H1 (cell line): ENCODE data around the gene ABITRAM. TPM values are rescaled to one million over a fixed set of nuclear protein-coding genes. Genes with fewer than 3 reads are reported as not detected.

Experiments used
- CTCF ChIA-PET: fragments of 300-600 bp; sonication (Branson Sonifier 250); formaldehyde crosslinking; loops from one replicate; lab custom pipeline; 2021; ENCODE audit not compliant: partially characterized antibody; lab: Charles Lee
- POLR2A ChIA-PET: fragments of 300-600 bp; sonication (Branson Sonifier 250); formaldehyde crosslinking; loops from one replicate; lab custom pipeline; 2021; ENCODE audit warnings: inconsistent platforms; ENCODE audit not compliant: partially characterized antibody; lab: Charles Lee
- DNase-seq, 2 experiments: peaks; one replicate each; pipeline versions ENCODE4 v3.0.0 to v3.0.0-alpha.2; 2010 to 2022; ENCODE audit warnings: low spot score in 2 of 2, low read depth in 1 of 2, mixed read lengths in 1 of 2
- FAIRE-seq: peaks from 2 replicates; lab custom pipeline; 2011; peaks lifted over from hg19 to GRCh38; lab: Jason Lieb, UNC
- H2AFZ ChIP-seq: 2 replicates; pipeline ENCODE4 v1.8.1; 2012; ENCODE audit warnings: low read length, inconsistent platforms
- H2AK5ac ChIP-seq: 2 replicates; pipeline ENCODE4 v1.6.1; 2013; ENCODE audit warnings: low read depth, low read length
- H2BK120ac ChIP-seq: replicated peaks from 2 replicates; pipeline ENCODE3; 2013; ENCODE audit warnings: low read depth, low read length, inconsistent platforms
- H2BK12ac ChIP-seq: 2 replicates; pipeline ENCODE4 v1.6.1; 2013; ENCODE audit warnings: low read depth, low read length
- H2BK15ac ChIP-seq: 2 replicates; pipeline ENCODE4 v1.6.1; 2013; ENCODE audit warnings: low read length
- H2BK20ac ChIP-seq: 2 replicates; pipeline ENCODE4 v1.6.1; 2013; ENCODE audit warnings: low read length
- H2BK5ac ChIP-seq: 2 replicates; pipeline ENCODE4 v1.6.1; 2013; ENCODE audit warnings: low read depth, low read length
- H3K14ac ChIP-seq: 2 replicates; pipeline ENCODE4 v1.6.1; 2013; ENCODE audit warnings: inconsistent platforms; ENCODE audit not compliant: insufficient read length
- H3K18ac ChIP-seq: 2 replicates; pipeline ENCODE4 v1.6.1; 2013; ENCODE audit warnings: low read length; ENCODE audit errors: extremely low read depth
- H3K23ac ChIP-seq: 2 replicates; pipeline ENCODE4 v1.6.1; 2013; ENCODE audit warnings: inconsistent platforms; ENCODE audit not compliant: insufficient read length
- H3K23me2 ChIP-seq: 2 replicates; pipeline ENCODE4 v1.6.1; 2013; ENCODE audit warnings: low read depth, low read length
- H3K27ac ChIP-seq: 2 replicates; pipeline ENCODE4 v1.6.1; 2011; ENCODE audit warnings: low read depth, low read length, inconsistent platforms
- H3K27me3 ChIP-seq, 4 experiments: replicated peaks in 1 of 4; 1 replicate in 1 of 4; 2 replicates in 3 of 4; pipeline versions ENCODE4 v1.6.1 to v1.8.1; 2011 to 2013; ENCODE audit warnings: low read length in 3 of 4, mild to moderate bottlenecking in 3 of 4, inconsistent platforms in 2 of 4, mixed read lengths in 2 of 4, moderate library complexity in 1 of 4; ENCODE audit not compliant: control insufficient read depth in 3 of 4, insufficient read depth in 3 of 4; ENCODE audit errors: extremely low read depth in 1 of 4
- H3K36me3 ChIP-seq, 4 experiments: 2 replicates each; pipeline versions ENCODE4 v1.6.1 to v1.8.1; 2011 to 2013; ENCODE audit warnings: mild to moderate bottlenecking in 4 of 4, low read length in 3 of 4, moderate library complexity in 2 of 4, control low read depth in 1 of 4, inconsistent platforms in 1 of 4; ENCODE audit not compliant: insufficient read depth in 4 of 4, control insufficient read depth in 2 of 4
- H3K4ac ChIP-seq: replicated peaks from 2 replicates; pipeline ENCODE3; 2013; ENCODE audit warnings: low read length, low read depth, mixed read lengths, inconsistent platforms; ENCODE audit not compliant: insufficient read length
- H3K4me1 ChIP-seq, 4 experiments: replicated peaks in 1 of 4; 1 replicate in 1 of 4; 2 replicates in 3 of 4; pipeline versions ENCODE4 v1.6.1 to v1.8.1; 2011 to 2013; ENCODE audit warnings: low read length in 3 of 4, inconsistent platforms in 2 of 4, mixed read lengths in 1 of 4; ENCODE audit not compliant: insufficient read depth in 4 of 4, control insufficient read depth in 3 of 4
- H3K4me2 ChIP-seq, 2 experiments: 2 replicates each; pipeline versions ENCODE4 v1.6.1 to v1.8.1; 2011 to 2013; ENCODE audit warnings: low read depth in 2 of 2, low read length in 2 of 2, control low read depth in 1 of 2, inconsistent platforms in 1 of 2, mild to moderate bottlenecking in 1 of 2; ENCODE audit not compliant: insufficient read depth in 1 of 2
- H3K4me3 ChIP-seq, 4 experiments: fragments of 200-600, 300-600 bp in 1 of 4; sonication (generic), shearing (Covaris generic), sonication (Bioruptor Twin) in 1 of 4; 2 replicates each; pipeline versions ENCODE4 v1.5.1 to v1.8.1; 2011 to 2016; ENCODE audit warnings: low read length in 4 of 4, low read depth in 3 of 4, control low read depth in 2 of 4, inconsistent platforms in 2 of 4, mild to moderate bottlenecking in 2 of 4, mixed read lengths in 1 of 4, moderate library complexity in 1 of 4; ENCODE audit not compliant: insufficient read depth in 2 of 4; ENCODE audit errors: extremely low read depth in 1 of 4
- H3K56ac ChIP-seq: replicated peaks from 2 replicates; pipeline ENCODE3; 2013; ENCODE audit warnings: low read depth, mild to moderate bottlenecking, mixed read lengths, low read length, inconsistent platforms; ENCODE audit not compliant: insufficient read length
- H3K79me1 ChIP-seq: 2 replicates; pipeline ENCODE4 v1.6.1; 2013; ENCODE audit warnings: low read depth, low read length, control low read depth
- H3K79me2 ChIP-seq, 2 experiments: 2 replicates each; pipeline versions ENCODE4 v1.6.1 to v1.8.1; 2012 to 2013; ENCODE audit warnings: low read length in 2 of 2, mild to moderate bottlenecking in 2 of 2, inconsistent platforms in 1 of 2; ENCODE audit not compliant: insufficient read depth in 2 of 2, control insufficient read depth in 1 of 2
- H3K9ac ChIP-seq, 4 experiments: replicated peaks in 1 of 4; 1 replicate in 1 of 4; 2 replicates in 3 of 4; pipeline versions ENCODE4 v1.6.1 to v1.8.1; 2011 to 2013; ENCODE audit warnings: low read depth in 3 of 4, low read length in 3 of 4, control low read depth in 2 of 4, mild to moderate bottlenecking in 2 of 4, moderate library complexity in 2 of 4, inconsistent platforms in 1 of 4; ENCODE audit errors: extremely low read depth in 1 of 4
- H3K9me3 ChIP-seq, 2 experiments: 2 replicates each; pipeline versions ENCODE4 v1.6.1 to v1.8.1; 2012 to 2013; ENCODE audit warnings: mild to moderate bottlenecking in 2 of 2, moderate library complexity in 2 of 2, control low read depth in 1 of 2, inconsistent platforms in 1 of 2, low read depth in 1 of 2, low read length in 1 of 2, mixed read lengths in 1 of 2; ENCODE audit not compliant: insufficient read depth in 2 of 2
- H4K20me1 ChIP-seq, 2 experiments: replicated peaks in 1 of 2; 2 replicates each; pipeline versions ENCODE3 to v1.8.1; 2011 to 2013; ENCODE audit warnings: inconsistent platforms in 2 of 2, low read length in 2 of 2, mild to moderate bottlenecking in 1 of 2; ENCODE audit not compliant: insufficient read depth in 2 of 2, control insufficient read depth in 1 of 2
- H4K5ac ChIP-seq: 2 replicates; pipeline ENCODE4 v1.6.1; 2013; ENCODE audit warnings: low read length, low read depth, mixed read lengths, inconsistent platforms; ENCODE audit not compliant: insufficient read length
- H4K8ac ChIP-seq: 2 replicates; pipeline ENCODE4 v1.8.0; 2013; ENCODE audit warnings: mild to moderate bottlenecking, moderate library complexity, low read length, inconsistent platforms; ENCODE audit not compliant: insufficient read depth; ENCODE audit errors: extremely low read depth
- H4K91ac ChIP-seq: replicated peaks from 2 replicates; pipeline ENCODE3; 2013; ENCODE audit warnings: low read length, mixed read lengths, inconsistent platforms; ENCODE audit not compliant: insufficient read length
- RAD21 ChIP-seq, 2 experiments: IDR thresholded peaks in 1 of 2; conservative IDR thresholded peaks in 1 of 2; 2 replicates each; pipeline ENCODE4 v1.6.1; 2011; ENCODE audit warnings: low read depth in 2 of 2, low read length in 2 of 2, improper control_type of control experiment in 1 of 2, inconsistent platforms in 1 of 2, mild to moderate bottlenecking in 1 of 2, moderate library complexity in 1 of 2
- RXRA ChIP-seq: IDR thresholded peaks from 2 replicates; pipeline ENCODE4 v1.6.1; 2011; ENCODE audit warnings: low read depth, mild to moderate bottlenecking, low read length, moderate library complexity; ENCODE audit not compliant: insufficient read depth
- WGBS, 2 experiments: shearing (Covaris generic) in 1 of 2; methylation state at CpG; one replicate each; pipeline versions ENCODE4 v1.1.6 to v1.1.7; 2013 to 2015; ENCODE audit warnings: low lambda C conversion rate in 2 of 2, mixed read lengths in 2 of 2, inconsistent platforms in 1 of 2, low coverage in 1 of 2, missing lambda C conversion rate in 1 of 2; ENCODE audit not compliant: insufficient replicate concordance in 2 of 2, insufficient coverage in 1 of 2, insufficient read length in 1 of 2; ENCODE audit errors: extremely low coverage in 1 of 2, missing lambda C conversion rate in 1 of 2; 5-methylcytosine and 5-hydroxymethylcytosine counted together
- polyA plus RNA-seq, 7 experiments: library from polyadenylated mRNA; depleted of rRNA in 3 of 7; stranded (reverse) in 5 of 7; unstranded in 2 of 7; fragments of >200 nt in 5 of 7; fragments of 200-250 nt in 2 of 7; gene quantifications; 1 replicate in 5 of 7; 2 replicates in 1 of 7; 4 replicates in 1 of 7; pipeline versions ENCODE4 v1.2.1 to v1.2.3, GENCODE V29; 2011 to 2013; ENCODE audit warnings: missing spikeins in 2 of 7, mixed read lengths in 2 of 7
- total RNA-seq: library from RNA; stranded (reverse); fragmentation: NEBNext Ultra II Directional; extraction: Animal tissue kit (Norgen Biotek cat#: 25700); gene quantifications from 2 replicates; pipeline ENCODE4 v1.2.1, GENCODE V29; 2021
- TF ChIP-seq, protein P1 (sequence below), 3 experiments: IDR thresholded peaks; 1 replicate in 2 of 3; 2 replicates in 1 of 3; pipeline versions ENCODE4 v1.5.1 to v1.6.1; 2011; ENCODE audit warnings: low read length in 3 of 3, mild to moderate bottlenecking in 3 of 3, inconsistent platforms in 2 of 3, low read depth in 1 of 3, moderate library complexity in 1 of 3; ENCODE audit not compliant: insufficient read depth in 1 of 3; ENCODE audit errors: control extremely low read depth in 1 of 3

The ABITRAM gene
- total and polyA plus RNA-seq, 2 of the 8 experiments (the other 6 are each of a cell fraction or from before 2014, with no cell fraction given): 8.4 to 9.0 TPM

DNA sequence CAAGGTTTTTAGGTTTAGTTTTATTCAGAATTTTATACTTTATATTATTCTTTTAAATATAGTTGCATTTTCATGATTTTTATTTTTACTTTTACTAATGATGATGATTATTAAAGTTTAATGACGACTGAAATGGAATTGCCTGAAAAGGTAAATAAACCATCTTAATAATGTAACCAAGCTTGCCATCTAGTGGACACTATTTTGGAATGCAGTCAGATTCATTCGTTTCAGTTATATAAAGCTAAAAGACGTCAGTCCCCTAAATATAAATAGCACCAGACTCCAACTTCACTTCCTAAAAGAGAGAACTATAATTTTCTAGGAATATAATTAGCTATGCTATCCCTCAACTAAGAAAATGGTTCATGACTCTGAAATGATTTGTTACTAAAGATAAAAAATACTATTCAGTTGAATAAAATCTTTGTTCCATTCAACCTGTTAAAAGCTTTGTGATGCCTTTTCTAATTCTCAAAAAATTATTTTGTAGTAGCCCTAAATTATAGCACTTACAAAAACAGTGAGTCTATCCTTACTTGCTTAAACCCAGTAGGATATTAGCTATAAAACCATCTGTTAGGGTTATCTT lies 19.9 kb downstream of the ABITRAM start:
- Histone ChIP-seq H3K36me3 (peaks cover 0 to 2% (median 0%) of the 10 kb centered on the region in 4 experiments; a peak in 3 of 8 replicates), H3K79me2 (no peaks in the 10 kb centered on the region), H2BK5ac (no peak overlapping the region), H4K5ac (no peak overlapping the region), H3K14ac (no peak overlapping the region), H2AK5ac (no peak overlapping the region), H3K4me2 (no peak overlapping the region), H3K23ac (no peak overlapping the region), H3K4me3 (no peak overlapping the region), H2AFZ (no peak overlapping the region), H3K18ac (no peak overlapping the region), H2BK20ac (no peak overlapping the region), H4K91ac (no peak overlapping the region), H3K9ac (no peak overlapping the region), H3K79me1 (no peaks in the 10 kb centered on the region), H3K27ac (no peak overlapping the region), H2BK120ac (no peak overlapping the region), H3K56ac (no peak overlapping the region), H3K4ac (no peak overlapping the region), H2BK12ac (no peak overlapping the region), H4K8ac (no peak overlapping the region), H3K27me3 (no peaks in the 10 kb centered on the region), H3K9me3 (no peaks in the 10 kb centered on the region), H3K4me1 (no peaks in the 10 kb centered on the region), H2BK15ac (no peak overlapping the region), H4K20me1 (no peaks in the 10 kb centered on the region), H3K23me2 (no peaks in the 10 kb centered on the region)
- ChIA-PET CTCF (interaction anchor here (0.6 to 5.4 kb wide), 16 partner anchors 8 to 517 kb away, joined by 3 to 40 read pairs (median 3); no protein-coding TSS in a partner anchor), POLR2A (interaction anchor here (0.9 kb wide), 1 partner anchor 161 kb away, joined by 3 read pairs; no protein-coding TSS in a partner anchor)
- 65% methylated on average over 3 of the region's 3 CpGs; no CpG with 5 or more reads in 1 of the 2 experiments for WGBS, 2 experiments
- DNase-seq (no peak), FAIRE-seq (no peak)
- peak; percentile 30 to 31; a peak in 3 of 4 replicates for TF ChIP-seq RAD21 (IDR thresholded peaks at IDR 0.05 in 1 of 2, conservative IDR thresholded peaks at IDR 0.05 in 1 of 2; ENCODE audit: low read depth in 2 of 2, low read length in 2 of 2)
- no peak for TF ChIP-seq RXRA
- TF ChIP-seq, protein P1, sequence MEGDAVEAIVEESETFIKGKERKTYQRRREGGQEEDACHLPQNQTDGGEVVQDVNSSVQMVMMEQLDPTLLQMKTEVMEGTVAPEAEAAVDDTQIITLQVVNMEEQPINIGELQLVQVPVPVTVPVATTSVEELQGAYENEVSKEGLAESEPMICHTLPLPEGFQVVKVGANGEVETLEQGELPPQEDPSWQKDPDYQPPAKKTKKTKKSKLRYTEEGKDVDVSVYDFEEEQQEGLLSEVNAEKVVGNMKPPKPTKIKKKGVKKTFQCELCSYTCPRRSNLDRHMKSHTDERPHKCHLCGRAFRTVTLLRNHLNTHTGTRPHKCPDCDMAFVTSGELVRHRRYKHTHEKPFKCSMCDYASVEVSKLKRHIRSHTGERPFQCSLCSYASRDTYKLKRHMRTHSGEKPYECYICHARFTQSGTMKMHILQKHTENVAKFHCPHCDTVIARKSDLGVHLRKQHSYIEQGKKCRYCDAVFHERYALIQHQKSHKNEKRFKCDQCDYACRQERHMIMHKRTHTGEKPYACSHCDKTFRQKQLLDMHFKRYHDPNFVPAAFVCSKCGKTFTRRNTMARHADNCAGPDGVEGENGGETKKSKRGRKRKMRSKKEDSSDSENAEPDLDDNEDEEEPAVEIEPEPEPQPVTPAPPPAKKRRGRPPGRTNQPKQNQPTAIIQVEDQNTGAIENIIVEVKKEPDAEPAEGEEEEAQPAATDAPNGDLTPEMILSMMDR (IDR thresholded peaks at IDR 0.05; ENCODE audit: control extremely low read depth in 1 of 3, insufficient read depth in 1 of 3, low read depth in 1 of 3, low read length in 3 of 3): peak in 2 of 3 experiments; percentile 11 to 35; a peak in 2 of 4 replicates
